RWPE2 (cell line): ENCODE data around the gene CCDC12.

Experiments used
- ATAC-seq: fragments of 200-7000 bp; cut with Tn5 transposase; 3 replicates; pipeline ENCODE4 v1.9.1; 2021; ENCODE audit warnings: low read depth
- DNase-seq: peaks from one replicate; pipeline ENCODE4 v3.0.0-alpha.2; 2020; ENCODE audit warnings: low spot score
- H3K27ac ChIP-seq: fragments of 450-650 bp; 2 replicates; pipeline ENCODE4 v1.5.1; 2017; ENCODE audit warnings: mild to moderate bottlenecking; ENCODE audit not compliant: poor library complexity, severe bottlenecking
- H3K27me3 ChIP-seq: fragments of 250-450 bp; sonication (Bioruptor Pico); 2 replicates; pipeline ENCODE4 v1.5.1; 2021; ENCODE audit warnings: mild to moderate bottlenecking, moderate library complexity; ENCODE audit not compliant: insufficient read depth, poor library complexity, severe bottlenecking
- H3K36me3 ChIP-seq: fragments of 250-450 bp; sonication (Bioruptor Pico); 2 replicates; pipeline ENCODE4 v1.5.1; 2020; ENCODE audit warnings: low read depth, mild to moderate bottlenecking, moderate library complexity
- H3K4me1 ChIP-seq: fragments of 250-450 bp; sonication (Bioruptor Pico); 2 replicates; pipeline ENCODE4 v1.5.1; 2021; ENCODE audit warnings: mild to moderate bottlenecking, moderate library complexity; ENCODE audit not compliant: insufficient read depth, poor library complexity, severe bottlenecking
- H3K4me3 ChIP-seq: fragments of 250-450 bp; sonication (Bioruptor Pico); 2 replicates; pipeline ENCODE4 v1.5.1; 2021; ENCODE audit warnings: mild to moderate bottlenecking, moderate library complexity; ENCODE audit not compliant: severe bottlenecking
- H3K9me3 ChIP-seq: fragments of 250-450 bp; sonication (Bioruptor Pico); 2 replicates; pipeline ENCODE4 v1.5.1; 2021; ENCODE audit warnings: mild to moderate bottlenecking, moderate library complexity; ENCODE audit not compliant: severe bottlenecking
- TF ChIP-seq, protein P1 (sequence below): fragments of 450-650 bp; IDR thresholded peaks from one replicate; pipeline ENCODE4 v1.5.1; 2017; ENCODE audit warnings: mild to moderate bottlenecking, moderate library complexity; ENCODE audit not compliant: poor library complexity, severe bottlenecking

CCDC12 gene

DNA sequence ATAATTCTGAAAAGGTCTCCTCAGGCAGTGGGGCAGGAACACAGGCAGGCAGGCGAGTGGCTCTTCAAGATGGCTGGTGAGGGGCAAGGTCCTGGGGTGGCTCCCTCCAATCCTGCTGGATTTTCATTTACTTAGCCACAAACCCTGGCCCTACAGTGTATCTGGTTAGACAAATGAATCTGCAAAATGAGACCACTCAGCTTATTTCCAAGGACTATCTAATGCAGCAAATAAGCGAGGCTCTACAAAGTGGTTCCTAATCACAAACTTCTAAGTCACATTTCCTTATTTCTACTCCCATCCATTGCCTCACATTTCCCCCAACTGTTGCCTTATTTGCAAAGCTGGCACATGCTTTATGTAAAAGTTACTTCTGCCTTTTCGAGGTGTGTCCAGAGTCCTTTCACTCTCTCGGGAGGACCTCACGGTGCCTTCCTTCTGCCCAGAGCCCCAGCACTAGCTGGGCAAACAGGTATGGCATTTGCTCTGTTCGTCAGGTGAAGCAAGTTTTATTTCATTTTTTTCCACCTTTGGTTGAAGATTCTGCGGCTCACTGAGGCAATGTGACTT lies 40.5 kb downstream of the CCDC12 start:
- Histone ChIP-seq H3K27ac (peak overlapping the region; percentile 84), H3K36me3 (peaks cover 42% of the 10 kb centered on the region), H3K4me1 (peaks cover 48% of the 10 kb centered on the region), H3K9me3 (no peaks in the 10 kb centered on the region), H3K4me3 (no peak overlapping the region), H3K27me3 (no peaks in the 10 kb centered on the region)
- no peak for ATAC-seq
- TF ChIP-seq, protein P1, sequence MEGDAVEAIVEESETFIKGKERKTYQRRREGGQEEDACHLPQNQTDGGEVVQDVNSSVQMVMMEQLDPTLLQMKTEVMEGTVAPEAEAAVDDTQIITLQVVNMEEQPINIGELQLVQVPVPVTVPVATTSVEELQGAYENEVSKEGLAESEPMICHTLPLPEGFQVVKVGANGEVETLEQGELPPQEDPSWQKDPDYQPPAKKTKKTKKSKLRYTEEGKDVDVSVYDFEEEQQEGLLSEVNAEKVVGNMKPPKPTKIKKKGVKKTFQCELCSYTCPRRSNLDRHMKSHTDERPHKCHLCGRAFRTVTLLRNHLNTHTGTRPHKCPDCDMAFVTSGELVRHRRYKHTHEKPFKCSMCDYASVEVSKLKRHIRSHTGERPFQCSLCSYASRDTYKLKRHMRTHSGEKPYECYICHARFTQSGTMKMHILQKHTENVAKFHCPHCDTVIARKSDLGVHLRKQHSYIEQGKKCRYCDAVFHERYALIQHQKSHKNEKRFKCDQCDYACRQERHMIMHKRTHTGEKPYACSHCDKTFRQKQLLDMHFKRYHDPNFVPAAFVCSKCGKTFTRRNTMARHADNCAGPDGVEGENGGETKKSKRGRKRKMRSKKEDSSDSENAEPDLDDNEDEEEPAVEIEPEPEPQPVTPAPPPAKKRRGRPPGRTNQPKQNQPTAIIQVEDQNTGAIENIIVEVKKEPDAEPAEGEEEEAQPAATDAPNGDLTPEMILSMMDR: no peak
- DNase-seq: no peak

DNA sequence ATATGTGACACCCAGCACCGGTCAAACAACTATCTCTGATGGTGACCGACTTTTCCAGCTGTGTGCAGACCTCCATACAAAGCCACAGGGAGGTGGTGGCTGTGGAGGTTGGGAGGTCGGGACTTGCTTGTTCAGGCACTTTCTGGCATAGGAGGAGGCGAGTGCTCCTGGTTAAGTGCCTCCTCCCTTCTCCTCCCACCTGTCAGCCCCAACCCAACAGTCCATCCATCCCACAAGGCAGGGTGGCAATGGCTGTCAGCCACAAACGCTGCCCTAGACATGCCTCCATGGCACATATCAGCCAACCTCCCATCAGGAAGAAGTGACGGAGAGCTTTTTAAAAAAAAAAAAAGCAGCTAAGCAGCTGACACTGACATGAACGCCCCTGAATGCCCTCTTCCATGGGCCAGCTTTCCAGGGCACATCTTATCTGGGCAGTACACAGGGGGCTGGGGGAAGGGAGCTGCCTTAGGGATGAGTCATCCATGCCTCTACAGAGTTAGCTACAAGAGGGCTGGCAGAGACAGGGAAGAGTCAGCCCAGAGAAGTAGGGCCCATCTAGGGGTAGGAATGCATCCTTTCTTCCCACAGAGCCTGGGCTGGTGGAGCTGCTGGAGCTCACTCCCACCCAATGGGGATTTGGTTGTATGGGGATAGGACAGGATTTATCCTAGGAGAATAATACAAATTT lies 41.2 kb downstream of the CCDC12 start:
- H3K27me3 ChIP-seq: no peaks in the 10 kb centered on the region
- DNase-seq (peak; percentile 86), ATAC-seq (peak; percentile 95)
- no peak overlapping the region for H3K4me3 ChIP-seq
- TF ChIP-seq, protein P1: peak; percentile 62
- H3K36me3 ChIP-seq: peaks cover 34% of the 10 kb centered on the region
- H3K4me1 ChIP-seq: peaks cover 49% of the 10 kb centered on the region
- peak overlapping the region; percentile 84 for H3K27ac ChIP-seq
- no peaks in the 10 kb centered on the region for H3K9me3 ChIP-seq

DNA sequence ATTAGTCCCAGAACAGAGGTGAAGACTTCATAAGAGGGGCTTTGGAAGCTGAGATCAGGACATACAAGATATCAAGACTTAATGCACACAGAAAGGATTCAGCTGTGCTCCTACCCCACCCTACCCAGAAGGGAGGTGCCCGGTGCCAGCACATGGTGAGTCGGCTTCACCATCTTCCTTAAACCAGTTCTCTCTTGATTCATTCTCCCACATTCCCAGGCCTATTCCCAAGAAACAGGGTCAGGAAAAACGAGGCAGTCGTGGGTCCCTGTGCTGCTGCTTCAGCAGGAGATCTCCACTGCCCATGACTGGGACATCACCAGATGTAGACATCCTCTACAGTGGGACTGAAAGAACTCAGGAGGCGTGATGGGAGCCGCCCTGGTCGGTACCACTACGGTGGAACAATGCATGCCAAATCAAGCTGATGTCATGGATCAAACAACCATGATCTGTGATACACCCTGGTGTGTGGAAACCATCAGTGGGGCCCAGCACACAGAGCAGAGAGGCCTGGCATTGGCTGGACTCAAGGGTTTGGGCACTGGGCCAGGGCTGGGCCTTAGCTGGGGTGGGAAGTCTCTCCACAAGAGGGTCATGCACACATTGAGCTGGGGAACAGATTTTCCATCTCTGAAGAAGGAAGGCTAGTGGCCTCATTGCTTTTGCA lies 41.9 kb downstream of the CCDC12 start:
- ATAC-seq (peak; percentile 49), DNase-seq (no peak)
- Histone ChIP-seq H3K9me3 (no peaks in the 10 kb centered on the region), H3K27me3 (no peaks in the 10 kb centered on the region), H3K36me3 (peaks cover 28% of the 10 kb centered on the region), H3K27ac (peak overlapping the region; percentile 84), H3K4me3 (no peak overlapping the region), H3K4me1 (peaks cover 49% of the 10 kb centered on the region)
- TF ChIP-seq, protein P1: no peak

DNA sequence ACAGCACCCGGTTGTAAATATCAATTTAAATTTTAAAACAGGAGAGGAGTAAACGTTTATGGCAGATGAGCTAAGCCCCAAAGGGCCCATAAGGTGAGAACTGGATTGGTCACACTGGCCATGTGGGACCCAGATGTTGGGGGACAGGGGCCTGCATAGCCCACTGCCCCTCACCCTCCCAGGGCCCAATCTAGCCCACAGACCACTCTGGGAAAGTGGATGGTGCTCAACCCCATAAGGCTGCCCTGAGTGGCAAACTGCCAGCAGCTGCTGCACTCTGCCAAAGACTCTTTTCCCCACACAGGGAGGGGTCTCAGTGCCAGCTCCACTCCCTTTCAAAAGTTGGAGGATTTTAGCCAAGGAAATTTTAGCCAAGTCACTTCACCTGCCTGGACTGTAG lies 42.5 kb downstream of the CCDC12 start:
- Histone ChIP-seq H3K4me1 (peaks cover 49% of the 10 kb centered on the region), H3K4me3 (no peak overlapping the region), H3K9me3 (no peaks in the 10 kb centered on the region), H3K27ac (peak overlapping the region; percentile 84), H3K36me3 (peaks cover 26% of the 10 kb centered on the region), H3K27me3 (no peaks in the 10 kb centered on the region)
- ATAC-seq (no peak), DNase-seq (no peak)
- TF ChIP-seq, protein P1: no peak
